Suprapubic skin (tissue), 3 donors: ENCODE measurements around the gene MAPRE2.

Experiments used
- EP300 ChIP-seq: sonication (generic); formaldehyde crosslinking; IDR thresholded peaks from one replicate; pipeline ENCODE4 v1.6.1; 2017; ENCODE audit warnings: antibody characterized with exemption
- POLR2A ChIP-seq, 2 donors: fragments of 450-650 bp; IDR thresholded peaks; one replicate each; pipeline ENCODE4 v1.6.1; 2017; ENCODE audit warnings: antibody characterized with exemption in 2 of 2, mild to moderate bottlenecking in 2 of 2, moderate library complexity in 2 of 2
- TF ChIP-seq, protein P1 (sequence below), 2 donors: fragments of 200-600 bp in 1 of 2; fragments of 450-650 bp in 1 of 2; sonication (generic) in 1 of 2; IDR thresholded peaks; one replicate each; pipeline ENCODE4 v1.5.1; 2016 to 2019; ENCODE audit warnings: antibody characterized with exemption in 2 of 2, mild to moderate bottlenecking in 1 of 2, moderate library complexity in 1 of 2

DNA sequence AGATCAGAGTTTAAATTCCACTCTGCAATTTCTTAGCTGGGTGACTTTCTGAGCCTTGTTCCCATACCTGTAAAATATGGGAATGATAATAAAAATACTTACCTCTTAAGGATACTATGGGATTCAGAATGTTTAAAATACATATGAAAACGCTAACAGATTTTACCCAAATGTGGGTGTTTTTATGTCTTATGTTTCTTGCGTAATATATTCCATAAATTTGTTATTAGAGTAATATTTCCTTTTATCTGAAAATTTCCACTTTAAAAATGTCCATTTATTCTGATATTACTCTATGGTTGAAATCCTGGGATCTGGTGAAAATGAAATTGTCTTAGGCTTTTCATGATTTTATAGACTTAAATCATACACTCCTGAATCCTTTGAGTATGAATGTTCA is 45.5 kb downstream of the MAPRE2 start:
- TF ChIP-seq, protein P1, sequence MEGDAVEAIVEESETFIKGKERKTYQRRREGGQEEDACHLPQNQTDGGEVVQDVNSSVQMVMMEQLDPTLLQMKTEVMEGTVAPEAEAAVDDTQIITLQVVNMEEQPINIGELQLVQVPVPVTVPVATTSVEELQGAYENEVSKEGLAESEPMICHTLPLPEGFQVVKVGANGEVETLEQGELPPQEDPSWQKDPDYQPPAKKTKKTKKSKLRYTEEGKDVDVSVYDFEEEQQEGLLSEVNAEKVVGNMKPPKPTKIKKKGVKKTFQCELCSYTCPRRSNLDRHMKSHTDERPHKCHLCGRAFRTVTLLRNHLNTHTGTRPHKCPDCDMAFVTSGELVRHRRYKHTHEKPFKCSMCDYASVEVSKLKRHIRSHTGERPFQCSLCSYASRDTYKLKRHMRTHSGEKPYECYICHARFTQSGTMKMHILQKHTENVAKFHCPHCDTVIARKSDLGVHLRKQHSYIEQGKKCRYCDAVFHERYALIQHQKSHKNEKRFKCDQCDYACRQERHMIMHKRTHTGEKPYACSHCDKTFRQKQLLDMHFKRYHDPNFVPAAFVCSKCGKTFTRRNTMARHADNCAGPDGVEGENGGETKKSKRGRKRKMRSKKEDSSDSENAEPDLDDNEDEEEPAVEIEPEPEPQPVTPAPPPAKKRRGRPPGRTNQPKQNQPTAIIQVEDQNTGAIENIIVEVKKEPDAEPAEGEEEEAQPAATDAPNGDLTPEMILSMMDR (IDR thresholded peaks at IDR 0.05) = no peak
- no peak for TF ChIP-seq POLR2A (IDR thresholded peaks at IDR 0.05)
- TF ChIP-seq EP300 = no peak
